K562 (cell line): Measurements from ENCODE around the gene IQCC. TPM values are rescaled to one million over a fixed set of nuclear protein-coding genes. Genes with fewer than 3 reads are reported as not detected.

Experiments
- BCLAF1 ChIP-seq, 2 experiments: fragments of 450-650 bp in 1 of 2; IDR thresholded peaks; 2 replicates each; pipeline ENCODE4 v1.6.1; 2011 to 2017; ENCODE audit warnings: low read depth in 2 of 2, antibody characterized with exemption in 1 of 2, borderline replicate concordance in 1 of 2, low read length in 1 of 2, mild to moderate bottlenecking in 1 of 2, mixed read lengths in 1 of 2; ENCODE audit not compliant: control insufficient read depth in 1 of 2
- CBX8 ChIP-seq: fragments of 200-600 bp; sonication (generic); IDR thresholded peaks from 2 replicates; pipeline ENCODE4 v1.6.1; 2012; ENCODE audit warnings: borderline replicate concordance, mixed run types, low read depth, mild to moderate bottlenecking, moderate library complexity, mixed read lengths, low read length, control low read depth, inconsistent platforms; ENCODE audit not compliant: poor library complexity, severe bottlenecking; ENCODE audit errors: extremely low read depth
- FIP1L1 ChIP-seq: fragments of 200-400 bp; formaldehyde crosslinking; IDR thresholded peaks from 2 replicates; pipeline ENCODE4 v1.6.1; 2018; ENCODE audit warnings: mild to moderate bottlenecking, low read depth, low read length; ENCODE audit not compliant: poor library complexity, severe bottlenecking
- MCM2 ChIP-seq: fragments of 450-650 bp; IDR thresholded peaks from 2 replicates; pipeline ENCODE4 v1.6.1; 2017; ENCODE audit warnings: low read depth, mild to moderate bottlenecking
- RHOXF2B ChIP-seq: fragments of 250-450 bp; sonication (Bioruptor Pico); conservative IDR thresholded peaks from 2 replicates; pipeline ENCODE4 v1.5.1; 2021
- ZNF146 ChIP-seq: IDR thresholded peaks from one replicate; pipeline ENCODE4 v1.6.1; 2018; ENCODE audit warnings: missing compliant biosample characterization; ENCODE audit not compliant: unreplicated experiment
- ZNF57 ChIP-seq: fragments of 450-650 bp; formaldehyde crosslinking; IDR thresholded peaks from 2 replicates; pipeline ENCODE4 v1.4.0; 2020; ENCODE audit warnings: mild to moderate bottlenecking, moderate library complexity
- polyA plus RNA-seq, 8 experiments: library from polyadenylated mRNA; depleted of rRNA in 4 of 8; stranded (reverse) in 5 of 8; unstranded in 3 of 8; fragments of >200 nt; fragmentation: Nextera tagmentation in 2 of 8; fragmentation: Illumina TruSeq in 1 of 8; extraction: Ambion mirVana in 2 of 8; extraction: Trizol in 1 of 8; gene quantifications; 2 replicates each; pipeline versions ENCODE4 v1.2.1 to v1.2.3, GENCODE V29; 2011 to 2014; ENCODE audit warnings: inconsistent platforms in 1 of 8, missing spikeins in 1 of 8
- total RNA-seq, 7 experiments: library from RNA; depleted of rRNA in 6 of 7; stranded (reverse); fragments of >200 nt in 6 of 7; fragmentation: Illumina TruSeq in 2 of 7; extraction: Trizol in 2 of 7; gene quantifications; 2 replicates each; pipeline versions ENCODE4 v1.2.1 to v1.2.3, GENCODE V29; 2011 to 2021; ENCODE audit warnings: low replicate concordance in 1 of 7
- TF ChIP-seq, protein P1 (sequence below): fragments of 250-450 bp; sonication (Bioruptor Pico); IDR thresholded peaks from 2 replicates; pipeline ENCODE4 v1.8.0; 2021; ENCODE audit warnings: moderate library complexity, mild to moderate bottlenecking, inconsistent platforms

The IQCC gene
- total and polyA plus RNA-seq, 9 of the 15 experiments (the other 6 are each of a cell fraction or from before 2014, with no cell fraction given): 8.1 to 16.5 (median 10.7) TPM

- TF ChIP-seq BCLAF1 (IDR thresholded peaks at IDR 0.05; ENCODE audit: borderline replicate concordance in 1 of 2, control insufficient read depth in 1 of 2, low read depth in 2 of 2, low read length in 1 of 2) (no peak), FIP1L1 (no peak), ZNF57 (CRISPR knock-in tag) (no peak), ZNF146 (CRISPR knock-in tag) (no peak), MCM2 (no peak), CBX8 (no peak), RHOXF2B (CRISPR knock-in tag) (no peak)
- TF ChIP-seq, protein P1, sequence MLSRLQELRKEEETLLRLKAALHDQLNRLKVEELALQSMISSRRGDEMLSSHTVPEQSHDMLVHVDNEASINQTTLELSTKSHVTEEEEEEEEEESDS (CRISPR knock-in tag): no peak
Measured at GRCh38 chr1:32195531-32195930, 9.9 kb upstream of the IQCC start (continued).
